H9 (cell line): ENCODE measurements around the gene CHST2. TPM values are rescaled to one million over a fixed set of nuclear protein-coding genes. Genes with fewer than 3 reads are reported as not detected.

Experiments
- DNase-seq: peaks from one replicate; pipeline ENCODE4 v3.0.0-alpha.2; 2017
- H2AFZ ChIP-seq: one replicate; pipeline ENCODE4 v1.6.1; 2013; ENCODE audit warnings: mild to moderate bottlenecking, low read length, control low read depth, moderate library complexity
- H2AK5ac ChIP-seq: 2 replicates; pipeline ENCODE4 v1.6.1; 2013; ENCODE audit warnings: low read length, control low read depth, mixed read lengths; ENCODE audit not compliant: insufficient read length
- H2BK120ac ChIP-seq: one replicate; pipeline ENCODE4 v1.6.1; 2013; ENCODE audit warnings: low read depth, mild to moderate bottlenecking, low read length, control low read depth, inconsistent platforms; ENCODE audit not compliant: poor library complexity, severe bottlenecking
- H2BK12ac ChIP-seq: 2 replicates; pipeline ENCODE4 v1.6.1; 2013; ENCODE audit warnings: low read length, control low read depth, mixed read lengths, low read depth; ENCODE audit not compliant: insufficient read length
- H2BK15ac ChIP-seq: 2 replicates; pipeline ENCODE4 v1.6.1; 2013; ENCODE audit warnings: low read depth, low read length, control low read depth
- H2BK20ac ChIP-seq: one replicate; pipeline ENCODE4 v1.6.1; 2013; ENCODE audit warnings: low read depth, mild to moderate bottlenecking, low read length, control low read depth, inconsistent platforms; ENCODE audit not compliant: poor library complexity, severe bottlenecking
- H2BK5ac ChIP-seq: 2 replicates; pipeline ENCODE4 v1.6.1; 2013; ENCODE audit warnings: low read length, control low read depth, mixed read lengths; ENCODE audit not compliant: insufficient read length
- H3K14ac ChIP-seq: 2 replicates; pipeline ENCODE4 v1.6.1; 2013; ENCODE audit warnings: low read length, control low read depth; ENCODE audit not compliant: insufficient read depth
- H3K18ac ChIP-seq: 2 replicates; pipeline ENCODE4 v1.6.1; 2013; ENCODE audit warnings: low read depth, mild to moderate bottlenecking, mixed read lengths, low read length, control low read depth; ENCODE audit not compliant: insufficient read length
- H3K23ac ChIP-seq: 2 replicates; pipeline ENCODE4 v1.6.1; 2013; ENCODE audit warnings: low read length, control low read depth, mixed read lengths, low read depth; ENCODE audit not compliant: insufficient read length
- H3K23me2 ChIP-seq: 2 replicates; pipeline ENCODE4 v1.6.1; 2013; ENCODE audit warnings: low read depth, mild to moderate bottlenecking, mixed read lengths, low read length, control low read depth; ENCODE audit not compliant: insufficient read length, poor library complexity, severe bottlenecking
- H3K27ac ChIP-seq: 2 replicates; pipeline ENCODE4 v1.5.1; 2013; ENCODE audit warnings: low read length, control low read depth, mixed read lengths, low read depth; ENCODE audit not compliant: insufficient read length
- H3K27me3 ChIP-seq: 2 replicates; pipeline ENCODE4 v1.6.1; 2013; ENCODE audit warnings: low read length, control low read depth, inconsistent platforms; ENCODE audit not compliant: insufficient read depth
- H3K4ac ChIP-seq: 2 replicates; pipeline ENCODE4 v1.6.1; 2013; ENCODE audit warnings: low read depth, mild to moderate bottlenecking, control low read depth, inconsistent platforms, low read length, moderate library complexity
- H3K4me1 ChIP-seq: 2 replicates; pipeline ENCODE4 v1.6.1; 2013; ENCODE audit warnings: low read length, control low read depth, inconsistent platforms; ENCODE audit not compliant: insufficient read depth
- H3K4me2 ChIP-seq: 2 replicates; pipeline ENCODE4 v1.6.1; 2013; ENCODE audit warnings: low read length, control low read depth, mixed read lengths; ENCODE audit not compliant: insufficient read length, insufficient read depth
- H3K56ac ChIP-seq: 2 replicates; pipeline ENCODE4 v1.6.1; 2013; ENCODE audit warnings: low read depth, mild to moderate bottlenecking, mixed read lengths, low read length, control low read depth; ENCODE audit not compliant: insufficient read length
- H3K79me1 ChIP-seq: 2 replicates; pipeline ENCODE4 v1.6.1; 2013; ENCODE audit warnings: low read depth, mild to moderate bottlenecking, moderate library complexity, low read length, control low read depth, inconsistent platforms; ENCODE audit not compliant: insufficient read depth, poor library complexity, severe bottlenecking
- H3K79me2 ChIP-seq: 2 replicates; pipeline ENCODE4 v1.6.1; 2013; ENCODE audit warnings: low read length, control low read depth, inconsistent platforms; ENCODE audit not compliant: insufficient read depth
- H3K9ac ChIP-seq: 2 replicates; pipeline ENCODE4 v1.6.1; 2013; ENCODE audit warnings: low read length, control low read depth, mixed read lengths; ENCODE audit not compliant: insufficient read length; ENCODE audit errors: extremely low read depth
- H3K9me3 ChIP-seq: one replicate; pipeline ENCODE4 v1.6.1; 2013; ENCODE audit warnings: low read depth, low read length, inconsistent platforms; ENCODE audit not compliant: control insufficient read depth
- H3T11ph ChIP-seq: one replicate; pipeline ENCODE4 v1.6.1; 2013; ENCODE audit warnings: mild to moderate bottlenecking, low read length, control low read depth, inconsistent platforms
- H4K20me1 ChIP-seq: one replicate; pipeline ENCODE4 v1.6.1; 2013; ENCODE audit not compliant: control insufficient read depth, insufficient read length, insufficient read depth
- H4K5ac ChIP-seq: 2 replicates; pipeline ENCODE4 v1.6.1; 2013; ENCODE audit warnings: low read depth, mild to moderate bottlenecking, mixed read lengths, low read length, control low read depth; ENCODE audit not compliant: insufficient read length
- H4K8ac ChIP-seq: replicated peaks from 2 replicates; pipeline ENCODE4 v1.6.1; 2013; ENCODE audit warnings: low read length, control low read depth, mixed read lengths, low read depth; ENCODE audit not compliant: insufficient read length
- H4K91ac ChIP-seq: 2 replicates; pipeline ENCODE4 v1.6.1; 2013; ENCODE audit warnings: low read depth, mild to moderate bottlenecking, moderate library complexity, mixed read lengths, low read length, control low read depth; ENCODE audit not compliant: insufficient read length
- H3K27ac Mint-ChIP-seq, 3 experiments: 2 replicates in 2 of 3; 3 replicates in 1 of 3; pipeline ENCODE4 v1.8.0; 2020 to 2021; ENCODE audit warnings: mixed read lengths in 3 of 3, mild to moderate bottlenecking in 1 of 3, moderate library complexity in 1 of 3
- H3K27me3 Mint-ChIP-seq: 2 replicates; pipeline ENCODE4 v1.8.0; 2021; ENCODE audit warnings: low read depth, mild to moderate bottlenecking, moderate library complexity, mixed read lengths
- H3K36me3 Mint-ChIP-seq, 3 experiments: 2 replicates in 2 of 3; 3 replicates in 1 of 3; pipeline ENCODE4 v1.8.0; 2020 to 2021; ENCODE audit warnings: low read depth in 3 of 3, mixed read lengths in 3 of 3; ENCODE audit not compliant: insufficient read depth in 1 of 3
- H3K4me1 Mint-ChIP-seq, 2 experiments: 2 replicates each; pipeline ENCODE4 v1.8.0; 2020; ENCODE audit warnings: mixed read lengths in 2 of 2
- H3K4me3 Mint-ChIP-seq, 2 experiments: 2 replicates in 1 of 2; 3 replicates in 1 of 2; pipeline ENCODE4 v1.8.0; 2020 to 2021; ENCODE audit warnings: mild to moderate bottlenecking in 2 of 2, mixed read lengths in 2 of 2, moderate library complexity in 1 of 2
- H3K9me3 Mint-ChIP-seq, 2 experiments: 2 replicates in 1 of 2; 3 replicates in 1 of 2; pipeline ENCODE4 v1.8.0; 2020; ENCODE audit warnings: mild to moderate bottlenecking in 2 of 2, mixed read lengths in 2 of 2, moderate library complexity in 1 of 2
- CTCF ChIP-seq: fragments of 200-600 bp; sonication (generic); conservative IDR thresholded peaks from 3 replicates; pipeline ENCODE4 v1.8.0; 2021; ENCODE audit warnings: antibody characterized with exemption, mild to moderate bottlenecking
- WGBS: extraction: QIAGEN DNeasy Blood & Tissue Kit; methylation state at CpG from one replicate; pipeline ENCODE4 v1.1.7; 2013; ENCODE audit warnings: missing lambda C conversion rate, low lambda C conversion rate, mixed read lengths; ENCODE audit not compliant: insufficient read length; ENCODE audit errors: extremely low coverage; 5-methylcytosine and 5-hydroxymethylcytosine counted together
- total RNA-seq: library from RNA; stranded (reverse); gene quantifications from 2 replicates; pipeline ENCODE4 v1.2.1, GENCODE V29; 2021

The CHST2 gene
- total RNA-seq, 1 experiment from 2014 or later = 5.8 TPM

GRCh38 chr3:143090976-143091837 is 28.4 kb upstream of the CHST2 start:
- Histone ChIP-seq H4K8ac (no peak overlapping the region), H2BK5ac (no peak overlapping the region), H3K23me2 (no peaks in the 10 kb centered on the region), H4K5ac (no peak overlapping the region), H2BK15ac (no peak overlapping the region), H3K23ac (no peak overlapping the region), H3K27me3 (no peaks in the 10 kb centered on the region), H3K4ac (no peak overlapping the region), H4K20me1 (no peaks in the 10 kb centered on the region), H2BK20ac (no peak overlapping the region), H3K14ac (no peak overlapping the region), H3K56ac (no peak overlapping the region), H3T11ph (no peak overlapping the region), H2AFZ (no peak overlapping the region), H3K9ac (no peak overlapping the region), H3K4me2 (no peak overlapping the region), H3K18ac (no peak overlapping the region), H3K27ac (no peak overlapping the region), H2BK120ac (no peak overlapping the region), H2AK5ac (no peak overlapping the region), H4K91ac (no peak overlapping the region), H3K4me1 (no peaks in the 10 kb centered on the region), H3K9me3 (no peaks in the 10 kb centered on the region), H3K79me1 (no peaks in the 10 kb centered on the region), H3K79me2 (no peaks in the 10 kb centered on the region), H2BK12ac (no peak overlapping the region)
- 0 out of 7 replicates have a peak overlapping the region, but pooled peaks of 1 of the 3 experiments have one; percentile 26 for H3K27ac Mint-ChIP-seq
- H3K4me1 Mint-ChIP-seq = peaks cover 0 to 3% of the 10 kb centered on the region in 2 experiments; a peak in 1 of 4 replicates
- TF ChIP-seq CTCF = no peak
- peaks cover 2 to 12% (median 3%) of the 10 kb centered on the region in 3 experiments; a peak in 5 of 7 replicates for H3K36me3 Mint-ChIP-seq
- no peak for DNase-seq
- H3K27me3 Mint-ChIP-seq = no peaks in the 10 kb centered on the region
- no CpG with 5 or more reads among the region's 9 CpGs for WGBS
- H3K9me3 Mint-ChIP-seq = peaks cover 14 to 18% of the 10 kb centered on the region in 2 experiments
- no peak overlapping the region for H3K4me3 Mint-ChIP-seq
